GM12864 (cell line): ENCODE measurements around the gene ADORA2B.
"Not testable (repeated sequence)": the region's sequence is repeated elsewhere in the genome, so short reads cannot be mapped to it uniquely, and the experiment has no call there.

Source experiments
- DNase-seq: peaks from one replicate; pipeline ENCODE4 v3.0.0-alpha.2; 2011; ENCODE audit warnings: low read depth
- H3K4me3 ChIP-seq: 2 replicates; pipeline ENCODE4 v1.5.1; 2011; ENCODE audit warnings: mild to moderate bottlenecking, low read depth, low read length, control low read depth
- TF ChIP-seq, protein P1 (sequence below): IDR thresholded peaks from 2 replicates; pipeline ENCODE4 v1.5.1; 2011; ENCODE audit warnings: low read depth, mild to moderate bottlenecking, moderate library complexity, low read length, control low read depth, inconsistent platforms; ENCODE audit errors: missing control alignments

Gene ADORA2B

GRCh38 chr17:15971882-15972281 lies 27.0 kb downstream of the ADORA2B start:
- TF ChIP-seq, protein P1, sequence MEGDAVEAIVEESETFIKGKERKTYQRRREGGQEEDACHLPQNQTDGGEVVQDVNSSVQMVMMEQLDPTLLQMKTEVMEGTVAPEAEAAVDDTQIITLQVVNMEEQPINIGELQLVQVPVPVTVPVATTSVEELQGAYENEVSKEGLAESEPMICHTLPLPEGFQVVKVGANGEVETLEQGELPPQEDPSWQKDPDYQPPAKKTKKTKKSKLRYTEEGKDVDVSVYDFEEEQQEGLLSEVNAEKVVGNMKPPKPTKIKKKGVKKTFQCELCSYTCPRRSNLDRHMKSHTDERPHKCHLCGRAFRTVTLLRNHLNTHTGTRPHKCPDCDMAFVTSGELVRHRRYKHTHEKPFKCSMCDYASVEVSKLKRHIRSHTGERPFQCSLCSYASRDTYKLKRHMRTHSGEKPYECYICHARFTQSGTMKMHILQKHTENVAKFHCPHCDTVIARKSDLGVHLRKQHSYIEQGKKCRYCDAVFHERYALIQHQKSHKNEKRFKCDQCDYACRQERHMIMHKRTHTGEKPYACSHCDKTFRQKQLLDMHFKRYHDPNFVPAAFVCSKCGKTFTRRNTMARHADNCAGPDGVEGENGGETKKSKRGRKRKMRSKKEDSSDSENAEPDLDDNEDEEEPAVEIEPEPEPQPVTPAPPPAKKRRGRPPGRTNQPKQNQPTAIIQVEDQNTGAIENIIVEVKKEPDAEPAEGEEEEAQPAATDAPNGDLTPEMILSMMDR, result no peak
- H3K4me3 ChIP-seq, result no peak overlapping the region
- no peak for DNase-seq

- TF ChIP-seq, protein P1, result no peak
- DNase-seq, result no peak
- H3K4me3 ChIP-seq, result no peak overlapping the region
These were observed 27.6 kb downstream of the ADORA2B start for GRCh38 chr17:15972497-15972951.

DNA sequence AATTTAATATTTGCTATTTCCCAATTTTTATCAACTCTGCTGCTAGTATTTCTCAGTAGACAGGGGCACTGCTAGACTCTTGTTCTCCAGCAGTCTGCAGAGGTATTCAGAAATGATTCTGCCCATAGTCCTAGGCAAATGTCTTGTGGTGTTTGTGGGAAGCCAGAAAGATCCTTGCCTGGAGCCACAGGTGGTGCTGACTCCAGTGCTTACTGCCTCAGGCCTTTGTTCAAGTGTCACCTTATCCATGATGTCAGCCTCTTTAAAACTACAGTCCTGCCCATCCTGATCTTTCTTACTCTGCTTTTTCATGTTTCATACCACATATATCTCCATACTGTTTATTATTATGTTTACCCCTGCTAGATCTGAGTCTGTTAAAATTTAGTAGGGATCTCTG lies 28.1 kb downstream of the ADORA2B start:
- TF ChIP-seq, protein P1, result no peak
- DNase-seq, result no peak
- H3K4me3 ChIP-seq, result no peak overlapping the region

DNA sequence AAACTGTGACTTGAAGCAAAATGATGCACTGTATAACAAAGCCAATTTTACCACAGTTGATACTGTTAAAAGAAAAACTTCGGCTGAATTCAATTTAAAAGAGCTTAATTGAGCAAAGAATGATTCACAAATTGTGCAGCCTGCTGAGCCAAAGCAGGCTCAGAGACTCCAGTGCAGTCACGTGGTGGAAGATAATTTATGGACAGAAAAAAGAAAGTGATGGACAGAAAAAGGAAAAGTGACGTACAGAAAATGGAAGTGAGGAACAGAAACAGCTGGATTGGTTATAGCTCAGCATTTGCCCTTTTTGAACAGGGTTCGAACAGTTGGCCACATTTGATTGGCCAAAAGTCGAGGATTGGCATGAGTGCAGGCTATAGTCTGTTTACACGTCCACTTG lies 28.9 kb downstream of the ADORA2B start:
- TF ChIP-seq, protein P1, result no peak
- no peak for DNase-seq
- H3K4me3 ChIP-seq, result no peak overlapping the region

DNA sequence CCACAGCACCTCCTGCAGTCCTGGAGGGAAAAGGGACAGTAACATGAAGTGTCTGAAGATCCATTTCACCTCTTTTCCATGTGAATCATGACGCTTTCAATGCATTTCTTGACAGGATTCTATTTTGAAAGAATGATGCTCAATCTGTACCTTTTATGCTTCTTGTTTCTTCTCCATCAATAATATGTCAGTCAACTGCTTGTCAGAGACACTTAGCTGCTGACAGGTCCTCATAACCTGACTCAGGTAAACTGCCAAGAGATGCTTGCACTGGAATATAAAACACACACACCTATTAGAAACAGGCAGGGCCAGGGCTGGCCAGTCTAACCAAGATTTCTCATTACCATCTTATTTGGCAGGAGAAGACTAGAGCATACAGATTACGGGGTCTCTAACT lies 33.0 kb downstream of the ADORA2B start:
- TF ChIP-seq, protein P1, result no peak
- DNase-seq, result no peak
- H3K4me3 ChIP-seq, result no peak overlapping the region

DNA sequence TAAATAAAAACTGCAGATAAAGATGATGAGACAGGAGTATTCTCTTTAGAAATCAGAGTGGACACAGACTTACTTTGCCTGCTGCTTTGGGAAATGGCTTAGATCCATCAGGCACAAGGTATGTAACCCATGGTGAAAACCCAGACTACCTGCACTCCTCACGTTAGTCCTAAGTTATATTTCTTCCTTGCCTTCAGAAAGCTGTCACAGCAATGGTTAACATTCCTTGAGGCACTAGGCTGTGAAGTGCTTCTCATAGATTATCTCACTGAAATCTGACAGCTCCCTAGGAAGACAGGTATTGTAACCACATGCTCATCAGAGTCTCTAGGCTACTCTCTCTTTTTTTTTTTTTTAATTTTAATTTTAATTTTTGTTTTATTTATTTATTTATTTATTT lies 33.7 kb downstream of the ADORA2B start:
- DNase-seq, result no peak
- H3K4me3 ChIP-seq, result no peak overlapping the region
- TF ChIP-seq, protein P1, result no peak

- H3K4me3 ChIP-seq, DNase-seq: not testable (repeated sequence)
These were observed 34.1 kb downstream of the ADORA2B start for GRCh38 chr17:15979013-15979412.
